CD4-positive, alpha-beta T cell treated with Interleukin-15 for 1 hour (primary cell): ENCODE measurements around the gene PDLIM1.

ENCODE experiments used
- DNase-seq: peaks from one replicate; pipeline ENCODE4 v3.0.0-alpha.2; 2020

Gene PDLIM1

DNA sequence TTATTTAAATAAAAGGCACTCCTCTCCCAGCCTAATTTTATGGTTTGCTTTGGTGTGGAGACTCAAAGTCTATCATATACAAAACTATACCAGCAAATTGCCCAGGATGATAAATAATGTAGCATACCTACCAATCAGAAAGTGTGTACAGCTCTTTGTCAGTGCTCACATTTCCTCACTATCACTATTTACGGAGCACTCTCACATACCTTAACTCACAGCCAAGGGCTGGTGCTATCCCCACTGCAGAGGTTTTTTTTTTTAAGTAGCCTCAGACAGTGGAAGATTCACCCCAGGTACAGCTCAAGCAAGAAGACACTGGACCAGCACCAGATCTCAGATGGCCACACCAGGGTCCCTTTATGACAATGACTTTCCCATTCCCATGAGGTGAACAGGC lies 2.5 kb downstream of the PDLIM1 start:
- no peak for DNase-seq

DNA sequence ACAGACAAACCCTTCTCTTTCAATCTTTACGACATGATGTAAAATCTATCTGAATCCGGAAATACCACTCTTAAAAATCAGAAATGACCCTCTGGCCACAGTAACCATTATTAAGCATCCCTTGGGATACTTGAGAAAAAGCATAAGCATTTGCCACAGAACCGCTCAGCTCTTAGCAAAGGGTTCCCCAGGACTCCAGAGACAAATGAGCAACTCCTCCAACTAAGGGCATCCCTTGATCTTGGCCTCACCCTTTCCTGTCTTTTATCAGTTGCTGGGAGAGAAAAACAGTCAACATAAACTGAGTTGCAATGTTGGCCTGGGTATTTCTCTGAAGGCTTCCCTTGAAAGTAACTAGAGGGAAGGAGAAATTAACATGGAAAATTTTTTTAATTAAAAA lies 3.5 kb downstream of the PDLIM1 start:
- DNase-seq = no peak

DNA sequence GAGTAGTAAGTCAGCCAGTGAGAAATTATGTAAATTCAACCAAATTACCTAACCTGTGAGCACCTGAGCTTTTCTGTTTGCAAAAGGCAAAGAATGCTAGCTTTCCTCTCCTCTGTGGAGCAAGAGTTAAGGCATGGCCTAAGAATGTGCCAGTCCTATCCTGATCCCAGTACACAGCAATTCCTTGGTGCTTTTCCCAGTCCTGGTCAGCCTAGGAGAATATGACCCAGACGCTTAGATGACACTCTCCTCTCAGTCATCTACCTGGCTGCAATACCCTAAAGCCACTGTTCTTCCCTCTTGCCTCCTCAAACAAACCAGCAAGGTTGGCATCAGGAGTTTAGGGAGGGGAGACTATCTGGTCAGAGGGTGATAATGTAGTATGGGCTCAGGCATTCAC lies 4.1 kb downstream of the PDLIM1 start:
- no peak for DNase-seq

DNA sequence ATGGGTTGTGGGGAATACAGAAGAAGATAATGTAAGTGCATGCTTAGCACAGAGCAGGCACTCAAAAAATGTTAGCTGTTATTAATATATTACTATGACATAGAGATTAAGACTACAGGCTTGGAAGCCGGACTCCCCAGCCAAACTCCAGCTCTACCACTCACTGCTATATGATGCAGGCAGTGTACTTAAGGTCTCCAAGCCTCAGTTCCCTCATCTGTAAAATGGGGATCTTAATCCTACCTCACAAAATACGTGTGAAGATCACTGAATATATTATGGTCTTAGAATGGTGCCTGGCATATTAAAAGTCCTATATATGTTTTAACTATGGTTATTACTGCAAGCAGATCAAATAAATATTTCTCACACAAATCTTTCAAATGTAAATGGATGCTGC lies 5.2 kb downstream of the PDLIM1 start:
- DNase-seq = no peak

DNA sequence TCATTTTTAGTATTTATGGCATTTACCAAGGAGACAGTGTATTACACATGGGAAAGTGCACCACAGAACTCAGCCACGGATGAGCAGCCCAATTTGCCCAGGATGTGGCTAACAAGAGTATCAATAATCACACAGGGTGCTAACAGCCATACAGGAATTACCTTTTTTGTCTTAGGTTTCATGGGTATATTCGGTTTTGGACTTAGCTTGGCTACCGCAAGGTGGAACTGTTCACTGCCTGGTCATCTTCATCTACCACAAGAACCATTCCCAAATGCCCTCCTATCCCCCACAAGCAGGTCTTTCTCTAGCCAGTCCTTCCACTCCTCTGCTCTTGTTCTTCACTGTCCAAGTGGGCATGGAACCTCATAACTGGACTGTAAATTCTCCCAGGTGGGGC lies 6.0 kb downstream of the PDLIM1 start:
- no peak for DNase-seq

DNA sequence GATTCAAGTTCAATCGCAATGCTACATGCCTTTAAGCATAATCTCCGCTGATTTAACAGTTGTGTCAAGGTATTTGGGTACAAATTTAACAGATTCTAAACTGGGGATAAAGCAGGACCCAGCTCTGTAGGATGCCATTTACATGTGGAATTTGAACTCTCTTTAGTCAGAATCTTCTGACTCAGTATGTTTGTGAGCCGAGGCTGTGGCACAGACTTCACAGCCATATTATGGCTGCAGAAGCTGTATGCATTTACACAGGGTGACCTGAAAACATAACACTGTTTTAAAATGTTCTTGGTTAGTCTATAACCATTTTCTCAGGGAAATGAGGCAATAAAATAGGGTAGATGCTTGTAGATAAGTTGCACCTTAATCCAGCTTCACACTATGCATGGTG lies 8.7 kb downstream of the PDLIM1 start:
- no peak for DNase-seq

DNA sequence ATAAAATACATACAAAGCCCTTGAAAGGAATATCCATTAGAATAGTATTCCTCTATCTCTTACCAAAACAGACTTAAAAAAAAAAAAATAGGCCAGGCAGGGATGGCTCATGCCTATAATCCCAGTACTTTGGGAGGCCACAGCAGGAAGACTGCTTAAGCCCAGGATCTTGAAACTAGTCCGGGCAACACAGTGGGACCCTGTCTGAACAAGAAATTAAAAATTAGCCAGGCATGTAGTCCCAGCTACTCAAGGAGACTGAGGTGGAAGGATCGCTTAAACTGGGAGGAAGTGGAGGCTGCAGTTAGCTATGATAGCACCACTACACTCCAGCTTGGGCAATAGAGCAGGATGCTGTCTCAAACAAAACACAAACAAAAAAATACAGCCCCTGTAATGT lies 9.6 kb downstream of the PDLIM1 start:
- no peak for DNase-seq

DNA sequence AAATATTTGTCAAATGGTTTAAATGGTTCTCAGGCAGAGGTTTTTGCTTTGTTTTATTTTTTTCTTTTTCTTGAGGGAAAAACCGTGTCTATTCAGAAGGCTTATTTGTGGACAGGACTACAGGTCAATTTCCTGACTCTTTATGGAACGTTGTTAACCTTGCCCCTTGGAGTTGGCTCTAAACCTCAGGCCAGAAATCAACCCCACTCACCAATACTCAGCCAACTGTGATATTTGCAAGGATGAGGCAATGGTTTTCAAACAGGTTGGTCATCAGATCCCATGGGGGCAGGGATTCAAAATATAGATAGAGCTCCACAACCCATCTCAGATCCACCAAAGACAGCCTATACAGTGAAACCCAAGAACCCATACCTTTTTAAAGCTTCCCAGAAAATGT lies 10.2 kb downstream of the PDLIM1 start:
- DNase-seq = no peak

DNA sequence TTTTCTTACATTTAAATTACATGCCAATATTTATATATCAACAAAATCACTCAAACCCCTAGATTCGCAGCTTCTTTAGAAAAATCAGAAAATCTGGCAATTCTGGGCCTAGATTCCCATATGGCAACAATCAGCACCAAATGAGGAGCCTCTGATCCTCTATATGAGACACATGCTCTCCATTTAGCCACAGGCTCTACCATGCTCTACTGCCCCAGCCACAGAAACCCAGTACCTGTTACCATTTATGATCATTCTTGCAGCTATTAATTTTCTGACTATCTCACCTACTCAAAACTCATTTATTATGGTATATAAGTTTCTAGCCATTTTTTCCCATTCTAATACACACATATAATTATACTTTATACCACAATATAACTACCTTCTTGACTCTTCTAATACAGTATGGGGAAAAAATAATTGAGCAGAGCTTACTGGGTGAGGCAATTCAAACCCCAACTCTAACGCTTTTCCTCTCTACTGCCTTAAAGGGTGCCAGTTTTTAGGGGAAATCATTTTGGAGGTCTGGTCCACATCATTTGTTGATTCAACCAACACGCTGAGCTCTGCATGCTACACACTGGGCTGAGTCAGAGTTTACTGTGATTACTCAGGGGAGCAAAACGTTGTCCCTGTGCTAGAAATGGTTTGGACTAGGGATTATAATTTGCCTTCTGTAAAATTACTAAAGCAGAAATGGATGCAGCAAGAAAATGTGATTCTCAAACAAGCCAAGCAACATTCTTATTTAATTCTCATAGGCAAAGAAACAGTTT lies 11.6 kb downstream of the PDLIM1 start:
- DNase-seq = no peak

DNA sequence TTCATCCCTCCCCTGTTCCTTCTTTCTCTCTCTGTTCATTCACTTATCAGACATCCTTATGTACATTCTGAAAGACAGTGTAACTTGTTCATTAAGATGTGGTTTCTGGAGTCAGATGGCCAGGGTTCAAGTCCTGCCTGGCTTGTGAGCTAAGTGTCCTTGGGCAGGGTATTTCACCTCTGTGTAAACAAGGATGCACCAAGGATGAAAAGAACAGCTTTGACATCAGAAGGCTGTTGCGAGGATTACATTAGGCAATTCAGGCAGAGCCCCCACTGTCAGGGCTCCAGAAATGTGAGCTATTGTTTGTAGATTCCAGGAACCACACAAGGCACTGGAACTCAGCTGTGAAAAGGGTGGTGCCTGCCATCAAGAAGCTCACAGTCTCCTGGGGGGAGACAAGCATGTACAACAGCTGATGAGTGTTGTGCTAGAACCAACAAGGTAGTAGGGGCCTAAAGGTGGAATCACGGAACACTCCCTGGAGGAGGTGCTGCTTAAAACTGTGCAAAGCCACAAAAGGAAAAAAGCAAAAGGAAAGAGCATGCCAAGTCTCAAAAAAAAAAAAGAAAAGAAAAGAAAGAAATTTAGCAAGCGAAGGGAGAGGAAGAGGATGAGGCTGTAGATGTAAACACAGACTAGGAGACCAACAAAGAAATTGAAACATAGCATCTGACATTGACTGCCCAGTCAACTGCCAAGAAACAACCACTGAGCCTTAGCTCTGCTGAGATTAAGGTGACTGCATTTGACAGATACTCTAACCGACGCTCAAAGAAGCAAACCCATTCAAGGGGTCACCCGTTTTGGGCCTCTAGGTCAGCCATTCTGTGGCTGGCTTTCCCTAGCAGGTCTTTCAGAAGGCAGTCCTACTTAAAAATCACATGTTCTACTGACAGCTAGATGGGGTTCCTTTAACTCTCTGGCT lies 12.5 kb downstream of the PDLIM1 start:
- no peak for DNase-seq

DNA sequence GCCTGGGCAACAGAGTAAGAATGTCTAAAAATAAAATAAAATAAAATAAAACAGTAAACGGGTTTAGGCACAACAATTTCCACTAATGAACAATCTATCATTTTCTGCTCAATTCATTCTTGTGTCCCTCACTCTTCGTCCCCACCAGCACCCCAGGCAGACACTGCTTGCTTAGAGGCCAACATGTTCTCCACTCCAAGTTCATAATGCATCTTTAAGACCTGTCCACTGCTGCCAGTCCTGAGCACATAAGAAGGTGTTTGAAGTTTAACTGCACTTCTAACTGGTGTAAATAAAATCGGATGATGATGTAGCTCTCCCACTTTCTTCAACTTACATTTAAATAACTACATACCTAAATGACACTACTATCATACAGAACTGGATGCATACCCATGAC lies 13.2 kb downstream of the PDLIM1 start:
- DNase-seq = no peak

DNA sequence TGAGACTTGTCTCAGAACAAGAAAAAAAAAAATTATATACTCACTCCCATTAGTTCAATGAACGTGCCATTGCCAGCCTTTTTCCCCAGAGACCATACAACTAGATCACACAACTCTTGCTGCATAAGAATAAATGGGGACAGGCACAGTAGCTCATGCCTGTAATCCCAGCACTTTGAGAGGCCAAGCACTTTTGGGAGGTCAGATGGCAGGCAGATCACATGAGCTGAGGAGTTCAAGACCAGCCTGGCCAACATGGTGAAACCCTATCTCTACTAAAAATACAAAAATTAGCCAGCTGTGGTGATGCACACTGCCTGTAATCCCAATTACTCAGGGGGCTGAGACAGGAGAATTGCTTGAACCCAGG lies 13.6 kb downstream of the PDLIM1 start:
- DNase-seq = no peak

DNA sequence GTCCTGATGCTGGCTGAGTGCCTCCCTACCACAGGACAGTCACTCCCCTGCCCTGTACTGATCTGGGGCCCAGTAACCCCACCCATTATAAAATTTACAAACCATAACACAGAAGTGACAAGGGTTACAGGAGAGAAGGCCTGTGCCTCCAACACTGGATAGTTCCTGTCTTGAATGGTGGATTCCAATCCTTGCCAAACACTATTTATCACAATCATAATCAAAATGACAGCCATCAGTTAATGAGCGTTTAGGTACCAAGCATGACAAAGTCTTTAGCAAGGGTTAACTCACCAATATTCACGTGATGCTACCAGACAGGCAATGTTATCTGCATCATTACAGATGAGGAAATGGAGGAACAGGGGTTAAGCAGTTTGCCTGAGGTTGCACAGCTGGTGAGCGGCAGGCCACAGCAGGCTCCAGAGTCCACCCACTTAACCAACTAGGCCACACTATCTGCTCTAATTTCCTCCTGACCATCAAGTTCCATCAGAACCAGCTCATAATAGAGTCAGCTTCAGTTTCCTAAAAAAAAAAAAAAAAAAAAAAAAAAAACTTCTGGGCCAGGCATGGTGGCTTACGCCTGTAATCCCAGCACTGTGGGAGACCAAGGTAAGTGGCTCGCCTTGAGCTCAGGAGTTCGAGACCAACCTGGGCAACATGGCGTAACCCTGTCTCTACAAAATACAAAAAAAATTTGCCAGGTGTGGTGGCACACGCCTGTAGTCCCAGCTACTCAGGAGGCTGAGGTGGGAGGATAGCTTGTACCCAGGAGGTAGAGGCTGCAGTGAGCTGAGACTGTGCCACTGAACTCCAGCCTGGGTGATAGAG lies 14.2 kb downstream of the PDLIM1 start:
- no peak for DNase-seq

DNA sequence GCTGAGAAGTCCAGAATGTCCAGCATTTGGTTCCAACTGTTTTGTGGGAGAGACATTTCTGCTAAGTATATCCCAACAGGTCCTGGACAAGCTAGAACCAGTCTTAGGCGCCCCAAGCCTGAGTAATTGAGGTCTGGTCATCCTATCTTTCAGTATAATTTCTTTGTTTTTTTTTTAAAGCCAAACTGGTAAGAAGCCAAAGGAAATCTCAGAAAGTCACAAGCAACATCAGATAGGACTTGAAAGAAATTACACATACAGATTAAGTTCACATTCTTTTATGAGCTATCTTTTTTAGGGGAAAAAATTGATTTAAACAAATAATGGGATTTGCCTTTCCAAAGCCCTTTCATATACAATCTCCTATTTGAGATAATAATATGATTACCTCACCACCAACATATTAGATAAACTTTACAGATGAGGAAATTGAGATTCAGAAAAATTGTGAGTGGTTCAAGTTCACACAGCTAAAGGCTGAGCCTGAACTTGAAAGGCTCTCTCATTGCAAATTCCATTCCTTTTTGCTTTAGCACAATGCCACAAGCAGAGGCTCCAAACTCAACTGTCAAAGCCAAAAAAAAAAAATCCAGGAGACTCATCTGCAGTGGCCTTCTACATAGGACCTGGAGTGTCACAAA lies 15.0 kb downstream of the PDLIM1 start:
- DNase-seq = no peak

DNA sequence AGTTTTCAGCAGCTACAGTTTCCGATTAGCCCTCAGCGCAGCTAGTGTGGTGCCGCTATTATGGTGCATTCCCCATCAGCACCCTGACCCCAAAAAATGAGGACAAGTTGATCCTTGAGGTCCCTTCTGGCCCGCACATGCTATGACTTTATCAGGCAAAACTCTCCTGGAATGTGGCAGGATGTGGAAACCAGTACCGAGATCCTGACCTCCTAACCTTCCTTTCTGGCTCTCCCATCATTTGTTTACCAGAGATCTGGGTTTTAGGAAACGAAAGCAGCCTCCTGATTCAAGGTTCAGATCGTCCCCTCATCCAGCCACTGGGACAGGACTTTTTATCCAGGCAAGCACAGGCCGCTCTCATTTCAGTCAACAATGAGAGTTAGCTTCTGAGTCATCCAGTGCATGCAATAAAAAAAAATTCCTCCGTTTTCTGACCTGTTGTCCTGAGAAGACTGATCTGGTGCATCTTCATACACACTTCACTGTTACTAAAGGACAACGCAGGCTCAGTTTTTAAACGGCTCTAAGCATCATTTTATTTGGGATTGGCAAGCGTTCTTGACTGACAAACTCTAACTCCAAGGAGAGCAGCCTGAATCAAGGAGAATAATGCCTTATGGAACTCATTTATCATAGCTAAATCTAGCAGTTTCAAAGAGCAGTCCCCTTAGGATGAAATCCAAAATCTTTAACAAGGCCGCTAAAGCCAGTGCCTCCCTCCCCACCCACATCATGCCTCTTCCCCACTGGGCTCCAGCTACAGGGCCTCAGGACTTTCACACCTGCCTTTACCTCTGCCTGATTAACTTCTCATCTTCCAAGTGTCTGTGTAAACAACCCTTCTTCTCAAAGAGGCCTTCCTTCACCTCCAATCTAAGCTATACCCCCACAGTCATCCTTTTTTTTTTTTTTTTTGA lies 17.1 kb downstream of the PDLIM1 start:
- no peak for DNase-seq

DNA sequence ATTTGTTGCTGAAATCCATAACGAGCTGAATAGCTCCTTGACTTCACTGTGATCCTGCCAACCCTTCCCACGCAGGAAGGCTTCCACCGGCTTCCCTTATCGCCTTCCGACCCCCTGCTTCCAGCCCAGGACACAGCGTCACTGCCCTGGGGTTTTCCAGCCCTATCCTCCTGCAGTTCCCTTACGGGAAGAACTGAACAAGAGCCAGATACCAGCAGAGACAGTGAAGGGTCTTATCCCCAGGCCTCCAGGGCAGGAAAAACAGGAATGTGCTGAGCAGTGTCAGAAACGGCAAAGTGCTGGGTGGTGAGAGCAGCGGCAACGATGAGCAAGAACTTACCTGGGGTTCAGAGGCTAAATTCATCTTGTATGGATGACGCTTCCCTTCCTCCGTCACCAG lies 22.4 kb downstream of the PDLIM1 start:
- DNase-seq = no peak

DNA sequence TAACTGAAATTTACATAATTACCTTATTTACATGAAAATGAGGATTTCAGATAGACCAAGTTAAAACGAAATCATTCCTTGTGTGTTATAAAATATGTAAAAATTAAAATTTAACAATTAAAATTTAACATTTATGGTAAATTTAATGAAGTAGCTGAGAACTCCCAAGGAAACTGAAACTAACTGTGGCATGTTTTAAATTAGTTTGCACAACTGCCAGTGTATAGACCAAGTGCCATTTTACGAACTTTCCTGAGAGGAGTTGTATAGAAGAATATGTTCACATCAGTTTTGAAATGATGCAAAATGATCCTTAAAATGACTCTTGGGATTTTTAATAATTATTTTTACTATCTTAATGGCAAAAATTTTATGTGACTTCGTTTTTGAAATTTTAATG lies 23.6 kb downstream of the PDLIM1 start:
- DNase-seq = no peak

DNA sequence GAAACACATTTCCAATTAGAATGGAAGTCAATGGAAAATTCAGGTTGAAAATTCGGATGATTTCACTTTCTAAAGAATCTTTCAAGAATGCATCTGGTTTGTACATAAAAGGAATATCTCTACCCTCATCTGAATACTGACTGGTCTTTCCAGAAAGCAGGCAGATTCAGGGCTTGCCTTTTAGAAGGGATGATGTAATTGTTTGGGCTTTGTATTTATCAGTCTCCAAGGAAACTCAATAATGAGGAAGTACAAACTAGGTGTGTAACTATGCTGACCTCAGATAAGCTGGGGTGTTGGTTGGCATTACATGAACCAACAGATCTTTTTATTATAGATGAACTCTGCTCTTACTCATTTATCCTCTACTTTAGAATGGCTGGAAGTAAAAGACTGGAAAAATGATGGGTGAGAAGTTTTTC lies 24.1 kb downstream of the PDLIM1 start:
- peak; percentile 33 for DNase-seq

DNA sequence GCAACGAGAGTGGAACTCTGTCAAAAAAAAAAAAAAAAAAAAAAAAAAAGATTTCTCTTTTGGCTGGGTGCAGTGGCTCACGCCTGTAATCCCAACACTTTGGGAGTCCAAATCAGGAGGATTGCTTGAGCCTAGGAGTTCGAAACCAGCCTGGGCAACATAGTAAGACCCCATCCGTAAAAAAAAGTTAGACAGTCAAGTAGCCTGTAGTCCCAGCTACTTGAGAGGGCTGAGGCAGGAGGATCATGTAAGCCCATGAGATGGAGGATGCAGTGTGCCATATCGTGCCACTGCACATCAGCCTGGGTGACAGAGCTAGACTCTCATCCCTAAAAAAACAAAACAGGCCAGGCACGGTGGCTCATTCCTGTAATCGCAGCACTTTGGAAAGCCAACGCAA lies 25.2 kb downstream of the PDLIM1 start:
- DNase-seq = no peak

DNA sequence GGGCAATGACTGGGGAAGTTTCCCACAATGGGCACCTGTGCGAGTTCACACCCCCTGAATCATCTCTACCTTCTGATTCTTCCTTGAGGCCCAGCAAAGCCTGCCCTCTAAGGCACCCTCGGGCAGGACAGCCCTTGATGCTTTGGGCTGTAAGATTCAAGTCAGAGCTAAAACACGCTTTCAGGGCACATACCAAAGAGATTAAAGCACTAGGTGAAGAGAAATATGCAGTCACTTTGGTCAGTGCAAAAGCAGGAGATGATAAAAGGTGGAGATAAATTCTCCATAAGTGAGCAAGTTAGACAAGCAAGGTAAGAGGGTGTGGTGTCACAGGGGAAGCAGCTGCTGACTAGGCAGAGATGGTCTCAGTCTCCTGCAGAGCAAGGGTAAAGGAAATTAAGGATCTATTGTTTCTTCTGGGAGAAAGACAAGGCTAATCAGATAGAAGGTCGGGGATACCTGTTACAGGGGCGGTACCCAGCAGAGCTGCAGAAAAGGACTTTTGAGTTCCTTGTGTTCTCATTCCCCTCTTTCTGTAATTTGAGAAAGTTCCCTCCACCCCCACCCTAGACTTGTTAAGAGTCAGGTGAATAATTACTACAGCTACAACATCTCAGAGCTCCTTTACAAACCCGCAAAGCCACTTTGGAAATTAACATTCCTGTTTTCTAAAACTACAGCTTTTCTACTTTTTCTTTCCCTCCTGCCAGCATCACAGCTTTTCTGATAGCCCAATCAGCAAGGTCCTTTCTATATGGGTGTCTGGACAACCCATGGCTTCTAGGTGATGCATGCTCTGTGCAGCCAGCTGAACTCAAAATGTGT lies 26.4 kb downstream of the PDLIM1 start:
- DNase-seq = no peak

DNA sequence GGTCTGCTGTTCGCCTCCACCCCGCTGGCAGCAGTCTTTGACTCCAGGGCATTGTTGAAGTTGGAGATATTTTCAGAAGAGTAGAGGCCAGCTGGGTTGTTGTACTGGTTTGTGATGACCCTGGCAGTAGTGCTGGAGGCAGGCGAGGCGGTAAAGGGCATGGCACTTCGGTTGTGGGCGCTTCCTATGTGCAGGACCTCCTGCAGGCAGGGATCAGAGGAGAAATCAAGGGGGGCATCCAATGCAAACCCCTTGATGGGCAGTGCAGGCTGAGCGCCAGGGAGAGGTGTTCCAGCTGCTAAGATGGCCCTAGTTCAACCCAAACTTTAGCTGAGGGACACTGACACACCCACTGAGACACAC lies 27.0 kb downstream of the PDLIM1 start:
- DNase-seq = no peak
